ENCODE results near the gene TTLL7. TPM values are rescaled to one million over a fixed set of nuclear protein-coding genes. Genes with fewer than 3 reads are reported as not detected.

TTLL7 gene
- polyA plus RNA-seq, 1 donor (not counting 4 experiments of a cell fraction or from before 2014, with no cell fraction given), result 8.1 TPM

DNA sequence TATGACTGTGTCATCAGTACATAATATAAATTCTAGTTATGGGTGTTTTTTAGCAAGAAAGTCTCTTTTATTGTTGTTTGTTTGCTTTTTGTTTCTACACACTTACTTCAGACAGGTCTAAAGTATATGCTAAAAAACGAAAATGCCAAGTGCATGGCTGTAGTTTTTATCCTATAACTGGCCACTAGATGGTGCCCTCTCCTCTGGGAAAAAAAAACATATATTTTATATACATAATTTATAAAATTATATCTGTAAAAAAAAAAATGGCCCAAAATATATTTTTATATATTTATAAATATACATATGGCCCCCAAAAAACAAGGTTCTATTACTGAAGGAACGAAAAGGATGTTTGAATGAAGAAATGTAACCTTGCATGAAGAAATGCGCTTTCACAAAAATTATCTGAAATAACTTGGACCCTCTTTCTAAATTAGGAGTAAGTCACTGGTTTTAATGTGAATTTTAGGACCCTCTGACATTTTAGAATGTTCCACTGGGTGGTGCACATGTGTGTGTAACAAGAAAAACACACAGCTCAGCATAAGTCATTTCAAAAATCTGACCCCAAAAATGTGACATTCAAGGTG is 93.5 kb downstream of the TTLL7 start:
- dilution Hi-C loops (cut with MboI; ENCODE audit: extremely low pct_ligation_motif_present, low sequenced_read_pairs), result no loop called here
- Histone ChIP-seq H3K4me3 (ENCODE audit: control insufficient read depth in 2 of 3, extremely low read depth in 1 of 3, insufficient read depth in 2 of 3, low read depth in 1 of 3, low read length in 3 of 3) (no peak overlapping the region), H3K9me1 (ENCODE audit: control insufficient read depth, extremely low read depth, insufficient read depth, low read length) (no peaks in the 10 kb centered on the region), H2AFZ (ENCODE audit: control insufficient read depth, low read length) (no peak overlapping the region), H4K20me1 (ENCODE audit: control insufficient read depth, extremely low read depth, insufficient read depth, low read length) (no peaks in the 10 kb centered on the region), H3K4me2 (ENCODE audit: control insufficient read depth, extremely low read depth, insufficient read depth, low read depth, low read length) (no peak overlapping the region), H3K4me1 (ENCODE audit: control insufficient read depth, extremely low read depth, insufficient read depth, low read length) (peaks cover 20% of the 10 kb centered on the region), H3K36me3 (ENCODE audit: control insufficient read depth in 2 of 2, extremely low read depth in 1 of 2, insufficient read depth in 2 of 2, low read length in 2 of 2) (no peaks in the 10 kb centered on the region), H3K9ac (ENCODE audit: control insufficient read depth, extremely low read depth, insufficient read depth, low read length) (no peak overlapping the region), H3K9me3 (ENCODE audit: control insufficient read depth, low read depth, low read length) (no peaks in the 10 kb centered on the region), H3K79me2 (ENCODE audit: control insufficient read depth, insufficient read depth, low read length) (no peaks in the 10 kb centered on the region), H3K27me3 (ENCODE audit: control insufficient read depth, extremely low read depth, insufficient read depth, low read length) (no peaks in the 10 kb centered on the region), H3K27ac (ENCODE audit: control insufficient read depth, insufficient read depth, low read length) (no peak overlapping the region)
- TF ChIP-seq, protein P1, sequence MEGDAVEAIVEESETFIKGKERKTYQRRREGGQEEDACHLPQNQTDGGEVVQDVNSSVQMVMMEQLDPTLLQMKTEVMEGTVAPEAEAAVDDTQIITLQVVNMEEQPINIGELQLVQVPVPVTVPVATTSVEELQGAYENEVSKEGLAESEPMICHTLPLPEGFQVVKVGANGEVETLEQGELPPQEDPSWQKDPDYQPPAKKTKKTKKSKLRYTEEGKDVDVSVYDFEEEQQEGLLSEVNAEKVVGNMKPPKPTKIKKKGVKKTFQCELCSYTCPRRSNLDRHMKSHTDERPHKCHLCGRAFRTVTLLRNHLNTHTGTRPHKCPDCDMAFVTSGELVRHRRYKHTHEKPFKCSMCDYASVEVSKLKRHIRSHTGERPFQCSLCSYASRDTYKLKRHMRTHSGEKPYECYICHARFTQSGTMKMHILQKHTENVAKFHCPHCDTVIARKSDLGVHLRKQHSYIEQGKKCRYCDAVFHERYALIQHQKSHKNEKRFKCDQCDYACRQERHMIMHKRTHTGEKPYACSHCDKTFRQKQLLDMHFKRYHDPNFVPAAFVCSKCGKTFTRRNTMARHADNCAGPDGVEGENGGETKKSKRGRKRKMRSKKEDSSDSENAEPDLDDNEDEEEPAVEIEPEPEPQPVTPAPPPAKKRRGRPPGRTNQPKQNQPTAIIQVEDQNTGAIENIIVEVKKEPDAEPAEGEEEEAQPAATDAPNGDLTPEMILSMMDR (optimal IDR thresholded peaks at IDR 0.05 in 1 of 3, IDR thresholded peaks at IDR 0.05 in 1 of 3, conservative IDR thresholded peaks at IDR 0.05 in 1 of 3; ENCODE audit: extremely low read depth in 1 of 3, insufficient read depth in 2 of 3, low read length in 3 of 3), result peak in 2 of 3 experiments; percentile 28 to 52
- no peak for TF ChIP-seq EZH2 (IDR thresholded peaks at IDR 0.05; ENCODE audit: low read length)
- no peak for FAIRE-seq
- no peak for DNase-seq (ENCODE audit: low read depth, low spot score)

DNA sequence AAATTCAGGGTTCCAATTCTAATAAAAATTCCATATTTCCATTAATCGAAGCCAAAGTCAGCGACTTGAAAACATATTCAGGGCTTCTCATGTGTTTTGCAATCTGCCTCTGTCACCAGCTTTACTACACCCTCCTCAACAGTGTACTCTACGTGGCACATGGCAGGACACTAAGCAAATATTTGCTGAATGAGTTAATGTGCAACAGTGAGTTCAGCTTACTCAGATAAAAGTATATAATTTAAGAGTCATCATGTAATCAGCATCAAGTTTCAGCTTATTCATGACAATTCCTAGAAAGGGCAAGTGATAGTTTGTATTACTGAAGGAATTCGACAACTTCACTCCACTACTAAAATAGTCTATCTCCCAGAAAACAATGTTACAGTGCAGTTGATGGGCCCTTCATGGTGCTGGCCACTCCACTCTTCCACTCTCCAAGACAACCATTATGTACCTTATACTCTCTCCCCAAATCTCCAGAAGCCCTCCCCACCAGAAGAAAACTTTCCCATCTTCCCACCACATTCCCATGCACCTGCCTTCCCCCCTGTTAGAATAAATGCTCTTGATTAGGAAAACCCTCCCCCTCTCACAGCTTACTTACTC is 97.3 kb downstream of the TTLL7 start:
- H4K20me1 ChIP-seq (ENCODE audit: control insufficient read depth, extremely low read depth, insufficient read depth, low read length), result no peaks in the 10 kb centered on the region
- peaks cover 30% of the 10 kb centered on the region for H3K4me1 ChIP-seq (ENCODE audit: control insufficient read depth, extremely low read depth, insufficient read depth, low read length)
- peak overlapping the region; percentile 51 for H3K4me2 ChIP-seq (ENCODE audit: control insufficient read depth, extremely low read depth, insufficient read depth, low read depth, low read length)
- H3K9me1 ChIP-seq (ENCODE audit: control insufficient read depth, extremely low read depth, insufficient read depth, low read length), result no peaks in the 10 kb centered on the region
- dilution Hi-C loops (cut with MboI; ENCODE audit: extremely low pct_ligation_motif_present, low sequenced_read_pairs), result no loop called here
- H3K9me3 ChIP-seq (ENCODE audit: control insufficient read depth, low read depth, low read length), result no peaks in the 10 kb centered on the region
- TF ChIP-seq, protein P1 (optimal IDR thresholded peaks at IDR 0.05 in 1 of 3, IDR thresholded peaks at IDR 0.05 in 1 of 3, conservative IDR thresholded peaks at IDR 0.05 in 1 of 3; ENCODE audit: extremely low read depth in 1 of 3, insufficient read depth in 2 of 3, low read length in 3 of 3), result no peak
- TF ChIP-seq EZH2 (IDR thresholded peaks at IDR 0.05; ENCODE audit: low read length), result no peak
- peak overlapping the region; percentile 66 for H3K27ac ChIP-seq (ENCODE audit: control insufficient read depth, insufficient read depth, low read length)
- H3K79me2 ChIP-seq (ENCODE audit: control insufficient read depth, insufficient read depth, low read length), result no peaks in the 10 kb centered on the region
- no peaks in the 10 kb centered on the region for H3K27me3 ChIP-seq (ENCODE audit: control insufficient read depth, extremely low read depth, insufficient read depth, low read length)
- H3K9ac ChIP-seq (ENCODE audit: control insufficient read depth, extremely low read depth, insufficient read depth, low read length), result no peak overlapping the region
- no peak overlapping the region for H2AFZ ChIP-seq (ENCODE audit: control insufficient read depth, low read length)
- FAIRE-seq, result peak; percentile 84
- peak; percentile 32 for DNase-seq (ENCODE audit: low read depth, low spot score)
- no peak overlapping the region for H3K4me3 ChIP-seq (ENCODE audit: control insufficient read depth in 2 of 3, extremely low read depth in 1 of 3, insufficient read depth in 2 of 3, low read depth in 1 of 3, low read length in 3 of 3)
- no peaks in the 10 kb centered on the region for H3K36me3 ChIP-seq (ENCODE audit: control insufficient read depth in 2 of 2, extremely low read depth in 1 of 2, insufficient read depth in 2 of 2, low read length in 2 of 2)
